ENCODE data around the gene EMX1.

EMX1 gene

GRCh38 chr2:72924353-72925240 lies 7.3 kb downstream of the EMX1 start:
- DNase-seq (ENCODE audit: low read depth in 2 of 2), result no peak

GRCh38 chr2:72925328-72925943 lies 8.1 kb downstream of the EMX1 start:
- no peak for DNase-seq (ENCODE audit: low read depth in 2 of 2)

- DNase-seq (ENCODE audit: low read depth in 2 of 2), result no peak
Observed at GRCh38 chr2:72926368-72926767, 9.0 kb downstream of the EMX1 start.

- DNase-seq (ENCODE audit: low read depth in 2 of 2), result no peak
Observed at GRCh38 chr2:72926811-72927465, 9.6 kb downstream of the EMX1 start.

- no peak for DNase-seq (ENCODE audit: low read depth in 2 of 2)
Observed at GRCh38 chr2:72927619-72928550, 10.6 kb downstream of the EMX1 start.

- no peak for DNase-seq (ENCODE audit: low read depth in 2 of 2)
Observed at GRCh38 chr2:72929010-72929409, 11.7 kb downstream of the EMX1 start.

GRCh38 chr2:72931280-72931910 lies 14.1 kb downstream of the EMX1 start:
- DNase-seq (ENCODE audit: low read depth in 2 of 2), result no peak

- DNase-seq (ENCODE audit: low read depth in 2 of 2), result no peak
Observed at GRCh38 chr2:72932045-72932740, 14.9 kb downstream of the EMX1 start.

GRCh38 chr2:72932805-72933204 lies 15.5 kb downstream of the EMX1 start:
- DNase-seq (ENCODE audit: low read depth in 2 of 2), result no peak

- no peak for DNase-seq (ENCODE audit: low read depth in 2 of 2)
Observed at GRCh38 chr2:72933207-72933606, 15.9 kb downstream of the EMX1 start.

GRCh38 chr2:72933646-72934151 lies 16.4 kb downstream of the EMX1 start:
- no peak for DNase-seq (ENCODE audit: low read depth in 2 of 2)

GRCh38 chr2:72934683-72935610 lies 17.6 kb downstream of the EMX1 start:
- DNase-seq (ENCODE audit: low read depth in 2 of 2), result no peak

GRCh38 chr2:72935611-72935957 lies 18.3 kb downstream of the EMX1 start:
- DNase-seq (ENCODE audit: low read depth in 2 of 2), result no peak

- DNase-seq (ENCODE audit: low read depth in 2 of 2), result no peak
Observed at GRCh38 chr2:72936660-72937355, 19.5 kb downstream of the EMX1 start.

GRCh38 chr2:72937356-72937669 lies 20.0 kb downstream of the EMX1 start:
- DNase-seq (ENCODE audit: low read depth in 2 of 2), result no peak

GRCh38 chr2:72938455-72938854 lies 21.1 kb downstream of the EMX1 start:
- DNase-seq (ENCODE audit: low read depth in 2 of 2), result no peak

- DNase-seq (ENCODE audit: low read depth in 2 of 2), result no peak
Observed at GRCh38 chr2:72940361-72940760, 23.0 kb downstream of the EMX1 start.

- no peak for DNase-seq (ENCODE audit: low read depth in 2 of 2)
Observed at GRCh38 chr2:72940786-72941185, 23.5 kb downstream of the EMX1 start.

GRCh38 chr2:72942293-72942692 lies 25.0 kb downstream of the EMX1 start:
- DNase-seq (ENCODE audit: low read depth in 2 of 2), result no peak
